H9 (cell line): ENCODE measurements around the gene NKIRAS1. TPM values are rescaled to one million over a fixed set of nuclear protein-coding genes. Genes with fewer than 3 reads are reported as not detected.
A peak's percentile ranks its signal among the peaks of the same experiment; 100 is the strongest.

Experiments
- DNase-seq: peaks from one replicate; pipeline ENCODE4 v3.0.0-alpha.2; 2017
- H2AFZ ChIP-seq: one replicate; pipeline ENCODE4 v1.6.1; 2013; ENCODE audit warnings: mild to moderate bottlenecking, low read length, control low read depth, moderate library complexity
- H2AK5ac ChIP-seq: 2 replicates; pipeline ENCODE4 v1.6.1; 2013; ENCODE audit warnings: low read length, control low read depth, mixed read lengths; ENCODE audit not compliant: insufficient read length
- H2BK120ac ChIP-seq: one replicate; pipeline ENCODE4 v1.6.1; 2013; ENCODE audit warnings: low read depth, mild to moderate bottlenecking, low read length, control low read depth, inconsistent platforms; ENCODE audit not compliant: poor library complexity, severe bottlenecking
- H2BK12ac ChIP-seq: 2 replicates; pipeline ENCODE4 v1.6.1; 2013; ENCODE audit warnings: low read length, control low read depth, mixed read lengths, low read depth; ENCODE audit not compliant: insufficient read length
- H2BK15ac ChIP-seq: 2 replicates; pipeline ENCODE4 v1.6.1; 2013; ENCODE audit warnings: low read depth, low read length, control low read depth
- H2BK20ac ChIP-seq: one replicate; pipeline ENCODE4 v1.6.1; 2013; ENCODE audit warnings: low read depth, mild to moderate bottlenecking, low read length, control low read depth, inconsistent platforms; ENCODE audit not compliant: poor library complexity, severe bottlenecking
- H2BK5ac ChIP-seq: 2 replicates; pipeline ENCODE4 v1.6.1; 2013; ENCODE audit warnings: low read length, control low read depth, mixed read lengths; ENCODE audit not compliant: insufficient read length
- H3K14ac ChIP-seq: 2 replicates; pipeline ENCODE4 v1.6.1; 2013; ENCODE audit warnings: low read length, control low read depth; ENCODE audit not compliant: insufficient read depth
- H3K18ac ChIP-seq: 2 replicates; pipeline ENCODE4 v1.6.1; 2013; ENCODE audit warnings: low read depth, mild to moderate bottlenecking, mixed read lengths, low read length, control low read depth; ENCODE audit not compliant: insufficient read length
- H3K23ac ChIP-seq: 2 replicates; pipeline ENCODE4 v1.6.1; 2013; ENCODE audit warnings: low read length, control low read depth, mixed read lengths, low read depth; ENCODE audit not compliant: insufficient read length
- H3K23me2 ChIP-seq: 2 replicates; pipeline ENCODE4 v1.6.1; 2013; ENCODE audit warnings: low read depth, mild to moderate bottlenecking, mixed read lengths, low read length, control low read depth; ENCODE audit not compliant: insufficient read length, poor library complexity, severe bottlenecking
- H3K27ac ChIP-seq: 2 replicates; pipeline ENCODE4 v1.5.1; 2013; ENCODE audit warnings: low read length, control low read depth, mixed read lengths, low read depth; ENCODE audit not compliant: insufficient read length
- H3K27me3 ChIP-seq: 2 replicates; pipeline ENCODE4 v1.6.1; 2013; ENCODE audit warnings: low read length, control low read depth, inconsistent platforms; ENCODE audit not compliant: insufficient read depth
- H3K4ac ChIP-seq: 2 replicates; pipeline ENCODE4 v1.6.1; 2013; ENCODE audit warnings: low read depth, mild to moderate bottlenecking, control low read depth, inconsistent platforms, low read length, moderate library complexity
- H3K4me1 ChIP-seq: 2 replicates; pipeline ENCODE4 v1.6.1; 2013; ENCODE audit warnings: low read length, control low read depth, inconsistent platforms; ENCODE audit not compliant: insufficient read depth
- H3K4me2 ChIP-seq: 2 replicates; pipeline ENCODE4 v1.6.1; 2013; ENCODE audit warnings: low read length, control low read depth, mixed read lengths; ENCODE audit not compliant: insufficient read length, insufficient read depth
- H3K56ac ChIP-seq: 2 replicates; pipeline ENCODE4 v1.6.1; 2013; ENCODE audit warnings: low read depth, mild to moderate bottlenecking, mixed read lengths, low read length, control low read depth; ENCODE audit not compliant: insufficient read length
- H3K79me1 ChIP-seq: 2 replicates; pipeline ENCODE4 v1.6.1; 2013; ENCODE audit warnings: low read depth, mild to moderate bottlenecking, moderate library complexity, low read length, control low read depth, inconsistent platforms; ENCODE audit not compliant: insufficient read depth, poor library complexity, severe bottlenecking
- H3K79me2 ChIP-seq: 2 replicates; pipeline ENCODE4 v1.6.1; 2013; ENCODE audit warnings: low read length, control low read depth, inconsistent platforms; ENCODE audit not compliant: insufficient read depth
- H3K9ac ChIP-seq: 2 replicates; pipeline ENCODE4 v1.6.1; 2013; ENCODE audit warnings: low read length, control low read depth, mixed read lengths; ENCODE audit not compliant: insufficient read length; ENCODE audit errors: extremely low read depth
- H3K9me3 ChIP-seq: one replicate; pipeline ENCODE4 v1.6.1; 2013; ENCODE audit warnings: low read depth, low read length, inconsistent platforms; ENCODE audit not compliant: control insufficient read depth
- H3T11ph ChIP-seq: one replicate; pipeline ENCODE4 v1.6.1; 2013; ENCODE audit warnings: mild to moderate bottlenecking, low read length, control low read depth, inconsistent platforms
- H4K20me1 ChIP-seq: one replicate; pipeline ENCODE4 v1.6.1; 2013; ENCODE audit not compliant: control insufficient read depth, insufficient read length, insufficient read depth
- H4K5ac ChIP-seq: 2 replicates; pipeline ENCODE4 v1.6.1; 2013; ENCODE audit warnings: low read depth, mild to moderate bottlenecking, mixed read lengths, low read length, control low read depth; ENCODE audit not compliant: insufficient read length
- H4K8ac ChIP-seq: replicated peaks from 2 replicates; pipeline ENCODE4 v1.6.1; 2013; ENCODE audit warnings: low read length, control low read depth, mixed read lengths, low read depth; ENCODE audit not compliant: insufficient read length
- H4K91ac ChIP-seq: 2 replicates; pipeline ENCODE4 v1.6.1; 2013; ENCODE audit warnings: low read depth, mild to moderate bottlenecking, moderate library complexity, mixed read lengths, low read length, control low read depth; ENCODE audit not compliant: insufficient read length
- H3K27ac Mint-ChIP-seq, 3 experiments: 2 replicates in 2 of 3; 3 replicates in 1 of 3; pipeline ENCODE4 v1.8.0; 2020 to 2021; ENCODE audit warnings: mixed read lengths in 3 of 3, mild to moderate bottlenecking in 1 of 3, moderate library complexity in 1 of 3
- H3K27me3 Mint-ChIP-seq: 2 replicates; pipeline ENCODE4 v1.8.0; 2021; ENCODE audit warnings: low read depth, mild to moderate bottlenecking, moderate library complexity, mixed read lengths
- H3K36me3 Mint-ChIP-seq, 3 experiments: 2 replicates in 2 of 3; 3 replicates in 1 of 3; pipeline ENCODE4 v1.8.0; 2020 to 2021; ENCODE audit warnings: low read depth in 3 of 3, mixed read lengths in 3 of 3; ENCODE audit not compliant: insufficient read depth in 1 of 3
- H3K4me1 Mint-ChIP-seq, 2 experiments: 2 replicates each; pipeline ENCODE4 v1.8.0; 2020; ENCODE audit warnings: mixed read lengths in 2 of 2
- H3K4me3 Mint-ChIP-seq, 2 experiments: 2 replicates in 1 of 2; 3 replicates in 1 of 2; pipeline ENCODE4 v1.8.0; 2020 to 2021; ENCODE audit warnings: mild to moderate bottlenecking in 2 of 2, mixed read lengths in 2 of 2, moderate library complexity in 1 of 2
- H3K9me3 Mint-ChIP-seq, 2 experiments: 2 replicates in 1 of 2; 3 replicates in 1 of 2; pipeline ENCODE4 v1.8.0; 2020; ENCODE audit warnings: mild to moderate bottlenecking in 2 of 2, mixed read lengths in 2 of 2, moderate library complexity in 1 of 2
- WGBS: extraction: QIAGEN DNeasy Blood & Tissue Kit; methylation state at CpG from one replicate; pipeline ENCODE4 v1.1.7; 2013; ENCODE audit warnings: missing lambda C conversion rate, low lambda C conversion rate, mixed read lengths; ENCODE audit not compliant: insufficient read length; ENCODE audit errors: extremely low coverage; 5-methylcytosine and 5-hydroxymethylcytosine counted together
- total RNA-seq: library from RNA; stranded (reverse); gene quantifications from 2 replicates; pipeline ENCODE4 v1.2.1, GENCODE V29; 2021
- TF ChIP-seq, protein P1 (sequence below): fragments of 200-600 bp; sonication (generic); conservative IDR thresholded peaks from 3 replicates; pipeline ENCODE4 v1.8.0; 2021; ENCODE audit warnings: antibody characterized with exemption, mild to moderate bottlenecking

Gene NKIRAS1
- total RNA-seq, 1 experiment from 2014 or later, result 6.1 TPM

DNA sequence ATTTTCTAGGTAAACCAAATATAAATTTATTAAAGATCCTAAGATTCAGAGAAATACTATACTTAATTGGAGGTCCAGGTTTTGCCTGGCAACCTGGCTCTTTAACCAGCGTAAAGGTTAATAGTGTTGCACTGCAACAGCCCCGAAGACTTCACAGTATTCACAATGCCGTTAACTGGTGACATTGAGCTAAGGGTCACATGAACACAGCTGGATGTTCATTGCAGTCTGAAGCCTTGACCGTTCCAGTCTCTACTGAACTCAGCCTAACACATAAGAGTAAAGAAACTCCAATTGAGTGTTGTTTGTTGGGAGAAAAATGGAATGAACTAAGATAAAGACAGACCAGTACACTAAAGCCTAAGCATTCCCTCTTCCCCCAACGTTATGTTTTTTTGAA is 26.8 kb downstream of the NKIRAS1 start:
- Histone ChIP-seq H3K23me2 (no peaks in the 10 kb centered on the region), H3T11ph (no peak overlapping the region), H2BK15ac (no peak overlapping the region), H2BK20ac (no peak overlapping the region), H3K56ac (no peak overlapping the region), H3K79me2 (no peaks in the 10 kb centered on the region), H3K27me3 (no peaks in the 10 kb centered on the region), H4K8ac (no peak overlapping the region), H4K20me1 (peaks cover 4% of the 10 kb centered on the region), H3K9ac (no peak overlapping the region), H3K4me1 (no peaks in the 10 kb centered on the region; the same call in 1 of the 2 replicates), H2BK120ac (no peak overlapping the region), H4K5ac (no peak overlapping the region), H3K27ac (no peak overlapping the region), H2AFZ (no peak overlapping the region), H2AK5ac (no peak overlapping the region), H3K18ac (no peak overlapping the region), H3K4me2 (no peak overlapping the region), H4K91ac (no peak overlapping the region), H3K79me1 (no peaks in the 10 kb centered on the region), H2BK12ac (no peak overlapping the region), H3K9me3 (no peaks in the 10 kb centered on the region), H2BK5ac (no peak overlapping the region), H3K23ac (no peak overlapping the region), H3K14ac (no peak overlapping the region), H3K4ac (no peak overlapping the region)
- peaks cover 17 to 18% of the 10 kb centered on the region in 2 experiments for H3K4me1 Mint-ChIP-seq
- H3K36me3 Mint-ChIP-seq, result peaks cover 13 to 29% (median 16%) of the 10 kb centered on the region in 3 experiments; a peak in 6 of 7 replicates
- H3K9me3 Mint-ChIP-seq, result no peaks in the 10 kb centered on the region; a peak in 1 of 5 replicates
- no peaks in the 10 kb centered on the region for H3K27me3 Mint-ChIP-seq
- whole genome bisulfite sequencing, result no CpG with 5 or more reads among the region's 5 CpGs
- H3K27ac Mint-ChIP-seq, result peak overlapping the region in 1 of 3 experiments; percentile 3; a peak in 1 of 7 replicates
- TF ChIP-seq, protein P1, sequence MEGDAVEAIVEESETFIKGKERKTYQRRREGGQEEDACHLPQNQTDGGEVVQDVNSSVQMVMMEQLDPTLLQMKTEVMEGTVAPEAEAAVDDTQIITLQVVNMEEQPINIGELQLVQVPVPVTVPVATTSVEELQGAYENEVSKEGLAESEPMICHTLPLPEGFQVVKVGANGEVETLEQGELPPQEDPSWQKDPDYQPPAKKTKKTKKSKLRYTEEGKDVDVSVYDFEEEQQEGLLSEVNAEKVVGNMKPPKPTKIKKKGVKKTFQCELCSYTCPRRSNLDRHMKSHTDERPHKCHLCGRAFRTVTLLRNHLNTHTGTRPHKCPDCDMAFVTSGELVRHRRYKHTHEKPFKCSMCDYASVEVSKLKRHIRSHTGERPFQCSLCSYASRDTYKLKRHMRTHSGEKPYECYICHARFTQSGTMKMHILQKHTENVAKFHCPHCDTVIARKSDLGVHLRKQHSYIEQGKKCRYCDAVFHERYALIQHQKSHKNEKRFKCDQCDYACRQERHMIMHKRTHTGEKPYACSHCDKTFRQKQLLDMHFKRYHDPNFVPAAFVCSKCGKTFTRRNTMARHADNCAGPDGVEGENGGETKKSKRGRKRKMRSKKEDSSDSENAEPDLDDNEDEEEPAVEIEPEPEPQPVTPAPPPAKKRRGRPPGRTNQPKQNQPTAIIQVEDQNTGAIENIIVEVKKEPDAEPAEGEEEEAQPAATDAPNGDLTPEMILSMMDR, result no peak
- H3K4me3 Mint-ChIP-seq, result no peak overlapping the region
- no peak for DNase-seq
